Measurements from ENCODE around the gene ZNF106. TPM values are rescaled to one million over a fixed set of nuclear protein-coding genes. Genes with fewer than 3 reads are reported as not detected.

Gene ZNF106
- total RNA-seq, 1 donor from 2014 or later, result 58.9 TPM

DNA sequence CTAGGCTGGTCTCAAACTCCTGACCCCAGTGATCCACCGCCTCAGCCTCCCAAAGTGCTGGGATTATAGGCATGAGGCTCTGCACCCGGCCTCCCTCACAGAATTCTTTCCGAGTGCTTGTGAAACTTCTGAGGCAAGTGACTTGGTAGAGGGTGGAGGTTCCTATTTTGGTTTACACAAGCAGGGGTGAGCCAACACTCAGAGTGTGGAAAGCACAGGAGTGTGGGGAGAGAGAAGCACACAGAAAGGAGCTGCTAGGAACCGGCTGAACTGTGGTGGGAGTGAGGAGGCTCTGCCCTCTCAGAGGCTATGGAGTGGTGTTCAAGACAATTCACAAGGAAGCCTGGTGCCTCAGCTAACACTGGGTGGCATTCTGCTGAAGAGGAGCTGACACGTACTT is 123.9 kb downstream of the ZNF106 start:
- no peak for DNase-seq (ENCODE audit: low spot score)

DNA sequence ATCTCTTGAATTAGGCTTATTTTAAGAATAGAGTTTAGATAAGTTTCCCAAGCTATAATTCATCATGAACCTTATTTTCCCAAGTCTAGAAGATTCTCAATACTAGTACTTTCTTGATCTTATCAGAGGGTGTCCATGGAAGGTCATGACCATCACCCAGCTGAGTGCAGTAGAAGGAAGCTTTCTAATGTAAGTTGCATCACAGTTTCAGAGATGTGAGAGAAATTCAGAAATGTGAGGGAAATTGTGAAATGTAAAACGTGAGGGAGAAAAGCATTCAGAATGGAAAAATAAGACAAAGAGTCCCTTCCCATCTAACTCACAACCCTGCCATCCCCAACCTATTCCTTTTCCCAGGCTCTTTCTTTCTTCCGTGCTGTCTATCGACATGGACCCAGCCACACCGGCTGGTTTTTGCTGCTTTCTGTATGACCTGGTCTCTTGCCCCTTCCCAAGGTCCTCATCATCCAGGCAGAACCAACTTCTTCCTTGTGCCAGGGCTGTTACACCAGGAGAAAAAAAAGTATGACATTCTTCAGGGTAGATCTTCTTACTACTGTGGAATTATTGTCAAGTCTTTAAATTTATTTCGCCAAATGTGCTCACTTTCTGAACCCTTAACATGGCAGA is 124.9 kb downstream of the ZNF106 start:
- no peak for DNase-seq (ENCODE audit: low spot score)

DNA sequence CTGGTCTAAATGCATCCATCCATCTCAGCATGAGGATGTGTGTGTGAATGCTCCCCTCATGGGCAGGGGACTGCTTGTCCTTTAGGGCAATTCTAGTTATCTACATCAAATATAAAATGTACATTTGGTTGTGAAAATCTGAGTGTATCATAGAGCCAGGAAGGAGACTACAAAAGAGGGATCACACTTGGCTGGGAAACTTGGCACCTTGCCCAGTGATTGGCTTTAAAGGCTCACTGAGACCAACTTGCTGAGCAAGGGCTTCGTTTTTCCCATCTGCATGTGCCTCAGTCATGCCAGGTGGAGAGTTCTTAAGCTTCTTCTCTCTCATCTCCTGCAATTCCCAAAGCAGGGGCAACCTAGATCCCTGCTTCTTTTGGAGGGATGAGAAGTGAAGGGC is 126.4 kb downstream of the ZNF106 start:
- no peak for DNase-seq (ENCODE audit: low spot score)

DNA sequence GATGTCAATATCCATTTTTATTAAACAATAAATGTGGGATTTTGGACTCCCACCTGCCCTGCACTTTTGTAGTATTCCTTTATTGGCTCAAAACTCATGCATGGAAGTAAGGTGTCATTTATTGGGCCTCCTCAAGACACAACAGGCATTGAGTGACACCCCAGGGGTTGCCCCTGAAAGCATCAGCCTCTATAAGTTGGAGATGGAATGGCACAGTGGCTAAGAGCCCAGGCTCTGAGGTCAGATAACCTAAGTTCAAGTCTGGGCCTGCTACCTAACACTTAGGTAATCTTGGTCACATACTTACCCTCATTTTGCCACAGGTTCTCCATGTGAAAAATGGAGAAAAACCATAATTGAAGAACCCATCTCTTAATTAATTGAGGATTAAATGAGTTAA is 127.0 kb downstream of the ZNF106 start:
- no peak for DNase-seq (ENCODE audit: low spot score)

DNA sequence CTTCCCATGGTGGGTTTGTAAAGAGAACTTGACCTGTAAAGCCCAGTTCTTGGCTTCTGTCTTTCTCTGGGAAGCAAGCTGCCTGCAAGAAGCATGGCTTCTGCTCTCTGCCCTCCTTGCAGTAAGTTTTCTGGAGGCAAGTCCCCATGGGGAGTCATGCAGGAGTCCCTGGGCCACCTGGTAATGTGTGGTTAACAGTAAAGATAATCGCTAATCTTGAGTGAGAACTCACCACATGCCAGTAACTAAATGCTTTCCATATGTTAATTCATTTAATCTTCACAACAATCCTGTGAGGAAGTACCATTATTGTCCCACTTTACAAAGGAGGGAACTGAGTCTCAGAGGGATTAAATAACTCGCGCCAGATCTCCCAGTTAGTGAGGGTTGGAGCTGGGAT is 127.5 kb downstream of the ZNF106 start:
- no peak for DNase-seq (ENCODE audit: low spot score)

Other genes with a start within 250 kb of the ZNF106 start
- gene GANC, start 217.9 kb downstream of the ZNF106 start, total RNA-seq, result 47.0 TPM
- 87.4 TPM for gene TMEM87A, start 217.7 kb downstream of the ZNF106 start, total RNA-seq
- 18.9 TPM for gene CAPN3, start 131.6 kb downstream of the ZNF106 start, total RNA-seq
- 68.6 TPM for gene SNAP23, start 4.5 kb upstream of the ZNF106 start, total RNA-seq
- gene LRRC57, start 57.7 kb upstream of the ZNF106 start, total RNA-seq, result 23.5 TPM
- gene HAUS2, start 57.7 kb upstream of the ZNF106 start, total RNA-seq, result 22.6 TPM
- 18.0 TPM for gene STARD9, start 84.5 kb upstream of the ZNF106 start, total RNA-seq
- gene CDAN1, start 246.0 kb upstream of the ZNF106 start, total RNA-seq, result 13.3 TPM